WTC11 (cell line): ENCODE measurements around the gene NUDT3. TPM values are rescaled to one million over a fixed set of nuclear protein-coding genes. Genes with fewer than 3 reads are reported as not detected.
"Not testable (repeated sequence)": the region's sequence is repeated elsewhere in the genome, so short reads cannot be mapped to it uniquely, and the experiment has no call there.

Experiments used
- ATAC-seq: fragments of 200-7000 bp; cut with Tn5 transposase; 2 replicates; pipeline ENCODE4 v1.10.0; 2021; ENCODE audit warnings: mild to moderate bottlenecking, moderate library complexity
- CTCF ChIA-PET: fragments of 300-600 bp; sonication (Branson Sonifier 250); formaldehyde crosslinking; loops from one replicate; lab custom pipeline; 2021; ENCODE audit warnings: antibody characterized with exemption; lab: Charles Lee
- POLR2A ChIA-PET: fragments of 350-600 bp; sonication (Branson Sonifier 250); formaldehyde crosslinking; loops from one replicate; lab custom pipeline; 2021; ENCODE audit warnings: antibody characterized with exemption; lab: Charles Lee
- DNase-seq: peaks from one replicate; pipeline ENCODE4 v3.0.0; 2021; ENCODE audit warnings: low spot score
- H3K27ac Mint-ChIP-seq: 2 replicates; pipeline ENCODE4 v1.8.0; 2021; ENCODE audit warnings: mixed read lengths
- H3K27me3 Mint-ChIP-seq: 2 replicates; pipeline ENCODE4 v1.8.0; 2021; ENCODE audit warnings: low read depth, mild to moderate bottlenecking, moderate library complexity, mixed read lengths
- H3K36me3 Mint-ChIP-seq: 2 replicates; pipeline ENCODE4 v1.8.0; 2021; ENCODE audit warnings: mixed read lengths
- H3K4me1 Mint-ChIP-seq: 2 replicates; pipeline ENCODE4 v1.8.0; 2022; ENCODE audit warnings: mixed read lengths
- H3K4me3 Mint-ChIP-seq: 2 replicates; pipeline ENCODE4 v1.8.0; 2021; ENCODE audit warnings: mild to moderate bottlenecking, moderate library complexity, mixed read lengths
- H3K9me3 Mint-ChIP-seq: 2 replicates; pipeline ENCODE4 v1.8.0; 2021; ENCODE audit warnings: mixed read lengths
- ATF1 ChIP-seq: sonication (generic); formaldehyde crosslinking; IDR thresholded peaks from 2 replicates; pipeline ENCODE4 v1.8.1; 2023; ENCODE audit warnings: mild to moderate bottlenecking, moderate library complexity, missing genetic modification reagents
- CREB1 ChIP-seq: sonication (generic); formaldehyde crosslinking; IDR thresholded peaks from 2 replicates; pipeline ENCODE4 v1.8.0; 2023; ENCODE audit warnings: mild to moderate bottlenecking, missing genetic modification reagents
- CREM ChIP-seq: sonication (generic); formaldehyde crosslinking; IDR thresholded peaks from 2 replicates; pipeline ENCODE4 v1.8.1; 2022; ENCODE audit warnings: mild to moderate bottlenecking, missing genetic modification reagents, moderate library complexity
- E2F5 ChIP-seq: sonication (generic); formaldehyde crosslinking; IDR thresholded peaks from 2 replicates; pipeline ENCODE4 v1.8.1; 2022; ENCODE audit warnings: mild to moderate bottlenecking, moderate library complexity, missing genetic modification reagents
- FOXK1 ChIP-seq: sonication (generic); formaldehyde crosslinking; IDR thresholded peaks from 2 replicates; pipeline ENCODE4 v1.8.0; 2022; ENCODE audit warnings: mild to moderate bottlenecking, moderate library complexity, missing genetic modification reagents
- GRHL2 ChIP-seq: fragments of 250-450 bp; sonication (Bioruptor Pico); IDR thresholded peaks from 2 replicates; pipeline ENCODE4 v1.8.0; 2022; ENCODE audit warnings: mild to moderate bottlenecking, moderate library complexity; ENCODE audit not compliant: insufficient replicate concordance, severe bottlenecking
- IRF2 ChIP-seq: sonication (generic); formaldehyde crosslinking; IDR thresholded peaks from 2 replicates; pipeline ENCODE4 v1.8.0; 2022; ENCODE audit warnings: low read depth, missing genetic modification reagents, borderline replicate concordance
- JAZF1 ChIP-seq: fragments of 250-450 bp; sonication (Bioruptor Pico); IDR thresholded peaks from 2 replicates; pipeline ENCODE4 v1.9.0; 2021; ENCODE audit warnings: moderate library complexity, mild to moderate bottlenecking, inconsistent platforms
- KAT7 ChIP-seq: sonication (generic); formaldehyde crosslinking; IDR thresholded peaks from 2 replicates; pipeline ENCODE4 v1.8.1; 2023; ENCODE audit warnings: missing genetic modification reagents, mild to moderate bottlenecking, borderline replicate concordance
- NFATC4 ChIP-seq: fragments of 250-450 bp; sonication (Bioruptor Pico); IDR thresholded peaks from 2 replicates; pipeline ENCODE4 v1.9.0; 2021; ENCODE audit warnings: mild to moderate bottlenecking
- NFYB ChIP-seq: sonication (generic); formaldehyde crosslinking; conservative IDR thresholded peaks from 2 replicates; pipeline ENCODE4 v1.8.0; 2022; ENCODE audit warnings: low read depth, missing genetic modification reagents
- NR2C2 ChIP-seq: sonication (generic); formaldehyde crosslinking; IDR thresholded peaks from 2 replicates; pipeline ENCODE4 v1.8.0; 2022; ENCODE audit warnings: mild to moderate bottlenecking, missing genetic modification reagents
- PRDM15 ChIP-seq: sonication (generic); formaldehyde crosslinking; IDR thresholded peaks from 2 replicates; pipeline ENCODE4 v1.8.0; 2022; ENCODE audit warnings: missing genetic modification reagents
- RORB ChIP-seq: fragments of 250-450 bp; sonication (Bioruptor Pico); IDR thresholded peaks from 2 replicates; pipeline ENCODE4 v1.9.0; 2021; ENCODE audit warnings: mild to moderate bottlenecking
- SMAD4 ChIP-seq: sonication (generic); formaldehyde crosslinking; IDR thresholded peaks from 2 replicates; pipeline ENCODE4 v1.8.0; 2022; ENCODE audit warnings: mild to moderate bottlenecking, missing genetic modification reagents
- SOX15 ChIP-seq: fragments of 250-450 bp; sonication (Bioruptor Pico); IDR thresholded peaks from 2 replicates; pipeline ENCODE4 v1.9.0; 2021; ENCODE audit warnings: mild to moderate bottlenecking
- TCF7 ChIP-seq: sonication (generic); formaldehyde crosslinking; IDR thresholded peaks from 2 replicates; pipeline ENCODE4 v1.8.0; 2022; ENCODE audit warnings: mild to moderate bottlenecking, low read depth, missing genetic modification reagents, moderate library complexity
- ZNF281 ChIP-seq: sonication (generic); formaldehyde crosslinking; IDR thresholded peaks from 2 replicates; pipeline ENCODE4 v1.8.0; 2023; ENCODE audit warnings: mild to moderate bottlenecking, missing genetic modification reagents
- ZNF423 ChIP-seq: fragments of 250-450 bp; sonication (Bioruptor Pico); IDR thresholded peaks from 2 replicates; pipeline ENCODE4 v2.1.2; 2022; ENCODE audit warnings: mild to moderate bottlenecking, moderate library complexity
- ZNF671 ChIP-seq: fragments of 250-450 bp; sonication (Bioruptor Pico); IDR thresholded peaks from 2 replicates; pipeline ENCODE4 v1.8.0; 2021; ENCODE audit warnings: mild to moderate bottlenecking
- total RNA-seq: library from RNA; stranded (reverse); gene quantifications from 3 replicates; pipeline ENCODE4 v1.2.3, GENCODE V29; 2021

Gene NUDT3
- total RNA-seq, 1 experiment from 2014 or later = 30.0 TPM

GRCh38 chr6:34333858-34334257, 58.6 kb downstream of the NUDT3 start (continued):
- no peak for TF ChIP-seq ATF1 (CRISPR knock-in tag)

GRCh38 chr6:34332251-34333198, 59.9 kb downstream of the NUDT3 start:
- H3K36me3 Mint-ChIP-seq = peaks cover 12% of the 10 kb centered on the region
- no peak overlapping the region for H3K4me3 Mint-ChIP-seq
- DNase-seq (no peak), ATAC-seq (no peak)
- ChIA-PET POLR2A (no interaction called here), CTCF (no interaction called here)
- no peaks in the 10 kb centered on the region for H3K9me3 Mint-ChIP-seq
- no peaks in the 10 kb centered on the region for H3K27me3 Mint-ChIP-seq
- H3K27ac Mint-ChIP-seq = no peak overlapping the region; the same call in 1 of the 2 replicates
- no peak for TF ChIP-seq JAZF1
- peaks cover 16% of the 10 kb centered on the region for H3K4me1 Mint-ChIP-seq

GRCh38 chr6:34331371-34332050, 61.0 kb downstream of the NUDT3 start:
- POLR2A ChIA-PET = no interaction called here
- ATAC-seq = no peak
- Mint-ChIP-seq H3K27me3 (no peaks in the 10 kb centered on the region), H3K36me3 (peaks cover 12% of the 10 kb centered on the region), H3K4me1 (peaks cover 9% of the 10 kb centered on the region; the same call in 1 of the 2 replicates)
- no peak for TF ChIP-seq GRHL2 (CRISPR knock-in tag)
- no peak for TF ChIP-seq KAT7 (CRISPR knock-in tag)
- TF ChIP-seq ZNF671 (CRISPR knock-in tag) = no peak
- TF ChIP-seq NR2C2 (CRISPR knock-in tag) = no peak
- TF ChIP-seq CREM (CRISPR knock-in tag) = no peak
- no peak for TF ChIP-seq JAZF1
- no peak for TF ChIP-seq CREB1
- TF ChIP-seq, all 79 proteins: peak for 0
- H3K27ac Mint-ChIP-seq = no peak overlapping the region; the same call in 1 of the 2 replicates
- no peak overlapping the region for H3K4me3 Mint-ChIP-seq
- DNase-seq = no peak
- CTCF ChIA-PET = no interaction called here
- H3K9me3 Mint-ChIP-seq = no peaks in the 10 kb centered on the region

GRCh38 chr6:34329814-34330213, 62.7 kb downstream of the NUDT3 start:
- H3K27ac Mint-ChIP-seq, DNase-seq, POLR2A ChIA-PET, H3K27me3 Mint-ChIP-seq, H3K4me3 Mint-ChIP-seq, H3K36me3 Mint-ChIP-seq, ATAC-seq, H3K9me3 Mint-ChIP-seq, CTCF ChIA-PET: not testable (repeated sequence)
- peaks cover 13% of the 10 kb centered on the region for H3K4me1 Mint-ChIP-seq

GRCh38 chr6:34328969-34329368, 63.5 kb downstream of the NUDT3 start:
- Mint-ChIP-seq H3K9me3 (no peaks in the 10 kb centered on the region), H3K4me3 (no peak overlapping the region), H3K36me3 (peaks cover 9% of the 10 kb centered on the region; the same call in 1 of the 2 replicates), H3K27ac (no peak overlapping the region), H3K27me3 (no peaks in the 10 kb centered on the region), H3K4me1 (peaks cover 15% of the 10 kb centered on the region)
- POLR2A ChIA-PET = no interaction called here
- ATAC-seq (no peak), DNase-seq (no peak)
- CTCF ChIA-PET = no interaction called here
- TF ChIP-seq FOXK1 (CRISPR knock-in tag) (no peak), RORB (CRISPR knock-in tag) (no peak), SOX15 (CRISPR knock-in tag) (no peak), PRDM15 (no peak), IRF2 (CRISPR knock-in tag) (no peak), SMAD4 (CRISPR knock-in tag) (no peak), JAZF1 (no peak), NFATC4 (CRISPR knock-in tag) (no peak), E2F5 (CRISPR knock-in tag) (no peak), ZNF281 (CRISPR knock-in tag) (no peak), ZNF423 (CRISPR knock-in tag) (no peak), NFYB (CRISPR knock-in tag) (no peak), TCF7 (CRISPR knock-in tag) (no peak)
